HEK293T (cell line): ENCODE results near the gene TRANK1.

Source experiments
- CTCF ChIA-PET: fragments of 350-600 bp; formaldehyde crosslinking; extraction: SDS; loops from one replicate; lab custom pipeline; 2021; ENCODE audit warnings: antibody characterized with exemption, inconsistent platforms; lab: Yijun Ruan, JAX
- POLR2A ChIA-PET: fragments of 350-600 bp; formaldehyde crosslinking; extraction: SDS; loops from one replicate; lab custom pipeline; 2020; ENCODE audit warnings: antibody characterized with exemption, inconsistent platforms; lab: Yijun Ruan, JAX
- DNase-seq: peaks from one replicate; pipeline ENCODE4 v3.0.0; 2012; ENCODE audit warnings: mixed read lengths; ENCODE audit errors: extremely low spot score
- ARNT ChIP-seq: fragments of 450-650 bp; IDR thresholded peaks from 2 replicates; pipeline ENCODE4 v1.6.1; 2017; ENCODE audit warnings: mild to moderate bottlenecking
- BHLHE40 ChIP-seq: fragments of 450-650 bp; IDR thresholded peaks from 2 replicates; pipeline ENCODE4 v1.6.1; 2016; ENCODE audit warnings: mild to moderate bottlenecking, moderate library complexity, borderline replicate concordance
- CTBP1 ChIP-seq: fragments of 450-650 bp; IDR thresholded peaks from 2 replicates; pipeline ENCODE4 v1.6.1; 2016; ENCODE audit warnings: borderline replicate concordance
- ELF4 ChIP-seq: fragments of 450-650 bp; IDR thresholded peaks from 2 replicates; pipeline ENCODE4 v1.6.1; 2017; ENCODE audit warnings: antibody characterized with exemption
- FOXA1 ChIP-seq: fragments of 450-650 bp; IDR thresholded peaks from 2 replicates; pipeline ENCODE4 v1.6.1; 2016; ENCODE audit warnings: mild to moderate bottlenecking
- FOXK2 ChIP-seq: fragments of 450-650 bp; IDR thresholded peaks from 2 replicates; pipeline ENCODE4 v1.6.1; 2016; ENCODE audit warnings: mild to moderate bottlenecking
- FOXM1 ChIP-seq: fragments of 450-650 bp; IDR thresholded peaks from 2 replicates; pipeline ENCODE4 v1.6.1; 2017; ENCODE audit warnings: mild to moderate bottlenecking, borderline replicate concordance
- HDGF ChIP-seq: fragments of 450-650 bp; IDR thresholded peaks from 2 replicates; pipeline ENCODE4 v1.6.1; 2017; ENCODE audit warnings: antibody characterized with exemption, borderline replicate concordance
- L3MBTL2 ChIP-seq: fragments of 450-650 bp; conservative IDR thresholded peaks from 2 replicates; pipeline ENCODE4 v1.6.1; 2016; ENCODE audit warnings: mild to moderate bottlenecking
- LEF1 ChIP-seq: fragments of 450-650 bp; IDR thresholded peaks from 2 replicates; pipeline ENCODE4 v1.6.1; 2017; ENCODE audit warnings: mild to moderate bottlenecking, borderline replicate concordance
- NFRKB ChIP-seq: fragments of 450-650 bp; IDR thresholded peaks from 2 replicates; pipeline ENCODE4 v1.6.1; 2016; ENCODE audit warnings: mild to moderate bottlenecking, moderate library complexity
- SP1 ChIP-seq: fragments of 450-650 bp; IDR thresholded peaks from 2 replicates; pipeline ENCODE4 v1.6.1; 2017
- SUZ12 ChIP-seq: fragments of 450-650 bp; IDR thresholded peaks from 2 replicates; pipeline ENCODE4 v1.6.1; 2016; ENCODE audit warnings: mild to moderate bottlenecking
- TARDBP ChIP-seq: fragments of 450-650 bp; IDR thresholded peaks from 2 replicates; pipeline ENCODE4 v1.6.1; 2016
- ZNF384 ChIP-seq: fragments of 450-650 bp; IDR thresholded peaks from 2 replicates; pipeline ENCODE4 v1.6.1; 2016
- TF ChIP-seq, protein P1 (sequence below): fragments of 450-650 bp; IDR thresholded peaks from 2 replicates; pipeline ENCODE4 v1.6.1; 2016

The TRANK1 gene

DNA sequence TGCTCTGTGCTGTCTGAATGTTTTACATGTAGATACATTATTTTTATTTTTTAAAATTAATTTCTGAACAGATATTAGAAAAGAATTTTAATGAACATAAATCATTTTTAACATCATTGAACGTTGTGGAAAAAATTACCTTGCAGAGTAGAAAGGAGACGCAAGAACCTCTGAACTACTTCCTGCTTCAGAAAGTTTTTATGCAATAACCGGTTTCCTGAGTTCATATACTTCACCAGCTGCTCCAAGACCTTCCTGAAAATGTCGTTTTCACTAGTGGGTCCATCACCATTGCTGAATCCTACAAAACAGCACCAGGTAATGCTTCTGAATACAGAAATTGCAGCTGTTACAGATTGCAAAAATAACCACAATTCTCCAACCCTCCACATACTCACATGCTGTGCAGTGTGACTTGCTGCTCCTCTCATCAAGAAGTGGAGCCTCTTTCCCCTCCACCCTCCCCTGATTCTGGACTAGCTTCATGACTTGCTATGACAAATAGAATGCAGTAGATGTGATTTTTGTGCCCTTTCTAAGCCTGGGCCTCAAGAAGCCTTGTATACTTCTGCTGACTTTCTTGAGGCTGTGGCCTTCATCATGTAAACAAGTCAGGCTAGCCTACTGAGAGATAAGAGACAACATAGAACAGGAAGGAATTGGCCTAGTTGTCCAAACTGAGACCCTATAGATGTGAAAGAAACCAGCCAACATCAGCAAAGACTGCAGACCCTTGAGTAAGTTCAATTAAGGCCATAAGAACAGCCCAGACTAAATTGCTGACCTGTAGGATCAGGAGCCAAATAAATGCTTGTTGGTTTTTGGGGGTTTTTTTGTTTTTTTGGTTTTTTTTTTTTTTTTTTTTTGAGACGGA lies 80.4 kb downstream of the TRANK1 start:
- CTCF ChIA-PET = no interaction called here
- POLR2A ChIA-PET = no interaction called here
- TF ChIP-seq FOXM1 = no peak
- TF ChIP-seq SUZ12 = no peak
- TF ChIP-seq FOXA1 = no peak
- no peak for TF ChIP-seq ZNF384
- TF ChIP-seq HDGF = no peak
- TF ChIP-seq LEF1 = no peak
- no peak for TF ChIP-seq BHLHE40
- TF ChIP-seq CTBP1 = no peak
- TF ChIP-seq L3MBTL2 = no peak
- TF ChIP-seq SP1 = no peak
- TF ChIP-seq FOXK2 = no peak
- TF ChIP-seq ARNT = no peak
- TF ChIP-seq, protein P1, sequence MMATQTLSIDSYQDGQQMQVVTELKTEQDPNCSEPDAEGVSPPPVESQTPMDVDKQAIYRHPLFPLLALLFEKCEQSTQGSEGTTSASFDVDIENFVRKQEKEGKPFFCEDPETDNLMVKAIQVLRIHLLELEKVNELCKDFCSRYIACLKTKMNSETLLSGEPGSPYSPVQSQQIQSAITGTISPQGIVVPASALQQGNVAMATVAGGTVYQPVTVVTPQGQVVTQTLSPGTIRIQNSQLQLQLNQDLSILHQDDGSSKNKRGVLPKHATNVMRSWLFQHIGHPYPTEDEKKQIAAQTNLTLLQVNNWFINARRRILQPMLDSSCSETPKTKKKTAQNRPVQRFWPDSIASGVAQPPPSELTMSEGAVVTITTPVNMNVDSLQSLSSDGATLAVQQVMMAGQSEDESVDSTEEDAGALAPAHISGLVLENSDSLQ = no peak
- no peak for TF ChIP-seq TARDBP
- TF ChIP-seq NFRKB = no peak
- no peak for TF ChIP-seq ELF4
- no peak for DNase-seq

- no peak for DNase-seq
- TF ChIP-seq, protein P1 = no peak
- TF ChIP-seq SUZ12 (no peak), SP1 (no peak), FOXM1 (no peak), HDGF (no peak), ELF4 (no peak), BHLHE40 (no peak), ARNT (no peak), TARDBP (no peak), LEF1 (no peak), FOXA1 (no peak)
- ChIA-PET POLR2A (no interaction called here), CTCF (no interaction called here)
Measured at GRCh38 chr3:36862076-36862755, 82.6 kb downstream of the TRANK1 start.

DNA sequence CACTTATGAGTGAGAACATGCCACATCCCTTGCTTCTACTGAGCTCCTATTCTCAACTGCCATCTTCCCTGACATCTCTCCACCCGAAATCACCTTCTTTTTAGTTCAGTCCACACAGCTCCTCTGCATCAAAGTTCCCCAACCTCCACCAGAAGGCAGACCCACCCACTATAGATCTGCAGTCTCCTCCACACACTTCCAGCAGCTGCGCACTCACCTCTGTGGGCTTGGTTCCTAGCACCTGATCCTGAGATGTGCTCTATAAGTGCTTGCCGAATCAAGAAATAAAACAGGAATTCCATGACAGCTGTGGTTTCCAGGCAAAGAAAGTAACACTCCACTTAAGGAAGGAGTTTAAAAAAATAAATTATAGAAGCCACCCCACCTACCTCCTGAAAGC lies 85.4 kb downstream of the TRANK1 start:
- no peak for DNase-seq
- ChIA-PET CTCF (no interaction called here), POLR2A (no interaction called here)
- TF ChIP-seq FOXK2 (no peak), L3MBTL2 (no peak), FOXM1 (no peak), ELF4 (no peak), ARNT (no peak), SUZ12 (no peak), ZNF384 (no peak), SP1 (no peak), CTBP1 (no peak), FOXA1 (no peak), NFRKB (no peak), TARDBP (no peak), LEF1 (no peak), HDGF (no peak), BHLHE40 (no peak)
- TF ChIP-seq, protein P1 = no peak

- TF ChIP-seq, protein P1 = no peak
- TF ChIP-seq LEF1 = no peak
- TF ChIP-seq NFRKB = no peak
- no peak for TF ChIP-seq TARDBP
- TF ChIP-seq FOXA1 = no peak
- TF ChIP-seq ELF4 = no peak
- no peak for TF ChIP-seq FOXK2
- TF ChIP-seq BHLHE40 = no peak
- no peak for TF ChIP-seq L3MBTL2
- POLR2A ChIA-PET = no interaction called here
- DNase-seq = no peak
- CTCF ChIA-PET = interaction anchor here (0.6 kb wide), 1 partner anchor 129 kb away, joined by 4 read pairs; no protein-coding TSS in a partner anchor
Measured at GRCh38 chr3:36852071-36852470, 92.8 kb downstream of the TRANK1 start.

DNA sequence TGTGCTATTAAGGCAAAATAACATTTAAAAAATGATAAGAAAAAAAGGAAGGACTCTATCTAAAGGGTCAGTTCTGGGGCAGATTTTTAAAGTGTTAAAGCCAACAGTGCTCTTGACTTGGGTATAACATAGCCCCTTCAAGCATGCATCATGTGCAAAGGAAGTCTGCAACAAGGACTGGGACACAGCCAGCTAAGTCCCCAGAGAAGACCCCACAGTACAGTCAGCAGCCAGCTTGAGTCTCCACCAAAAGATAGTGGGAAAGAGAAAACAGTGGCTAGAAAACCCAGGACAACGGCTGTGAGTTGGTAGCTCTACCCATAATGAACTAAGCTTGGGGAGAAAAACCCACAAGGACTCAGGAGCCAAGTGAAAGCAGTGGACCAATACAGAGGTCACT lies 94.1 kb downstream of the TRANK1 start:
- POLR2A ChIA-PET = no interaction called here
- CTCF ChIA-PET = no interaction called here

More for the DNA sequence above, 94.1 kb downstream of the TRANK1 start:
- DNase-seq = no peak
- TF ChIP-seq SP1 = no peak
- TF ChIP-seq HDGF = no peak
- no peak for TF ChIP-seq LEF1
- TF ChIP-seq NFRKB = no peak
- TF ChIP-seq BHLHE40 = no peak
- TF ChIP-seq FOXM1 = no peak
- TF ChIP-seq FOXK2 = no peak
- TF ChIP-seq ELF4 = no peak
- TF ChIP-seq, protein P1 = no peak
- no peak for TF ChIP-seq ARNT
- no peak for TF ChIP-seq FOXA1
- no peak for TF ChIP-seq TARDBP
- no peak for TF ChIP-seq CTBP1
- no peak for TF ChIP-seq SUZ12
- no peak for TF ChIP-seq L3MBTL2
